ENCODE data around the gene HSD17B2.

The HSD17B2 gene

DNA sequence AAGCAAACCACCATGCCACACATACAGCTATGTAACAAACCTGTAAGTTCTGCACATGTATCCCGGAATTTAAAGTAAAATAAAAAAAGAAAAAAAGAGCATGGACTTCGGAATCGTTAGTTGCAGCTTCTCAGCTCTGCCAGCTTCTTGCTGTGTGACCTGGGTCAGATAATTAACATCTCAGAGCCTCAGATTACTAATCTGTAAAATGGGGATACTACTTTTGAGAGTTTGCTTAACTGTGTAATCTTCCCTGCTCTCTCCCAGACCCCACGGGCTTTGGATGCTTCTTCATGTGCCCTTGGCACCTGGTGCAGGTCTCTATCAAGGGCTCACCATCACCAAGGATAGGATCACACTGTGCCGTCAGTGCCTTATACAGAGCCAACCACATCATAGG, 16.6 kb downstream of the HSD17B2 start:
- no peak for DNase-seq

DNA sequence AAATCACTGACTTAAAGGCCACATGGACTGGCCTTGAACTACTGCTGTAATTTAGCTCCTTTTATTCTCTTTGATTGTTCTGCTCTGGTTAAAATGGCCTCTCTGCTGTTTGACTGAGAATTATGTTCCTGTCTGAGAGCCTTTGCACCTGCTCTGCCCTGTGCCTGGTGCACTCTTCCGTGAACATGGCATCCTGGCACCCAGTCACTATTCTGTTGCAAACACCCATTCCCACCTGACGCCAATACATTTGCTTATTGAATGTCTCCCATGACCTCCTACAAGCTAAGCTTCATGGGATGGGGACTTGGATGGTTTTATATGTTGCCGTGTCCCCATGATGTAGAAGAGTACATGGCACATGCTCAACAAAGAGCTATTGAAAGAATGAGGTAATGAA, 20.1 kb downstream of the HSD17B2 start:
- DNase-seq = no peak

DNA sequence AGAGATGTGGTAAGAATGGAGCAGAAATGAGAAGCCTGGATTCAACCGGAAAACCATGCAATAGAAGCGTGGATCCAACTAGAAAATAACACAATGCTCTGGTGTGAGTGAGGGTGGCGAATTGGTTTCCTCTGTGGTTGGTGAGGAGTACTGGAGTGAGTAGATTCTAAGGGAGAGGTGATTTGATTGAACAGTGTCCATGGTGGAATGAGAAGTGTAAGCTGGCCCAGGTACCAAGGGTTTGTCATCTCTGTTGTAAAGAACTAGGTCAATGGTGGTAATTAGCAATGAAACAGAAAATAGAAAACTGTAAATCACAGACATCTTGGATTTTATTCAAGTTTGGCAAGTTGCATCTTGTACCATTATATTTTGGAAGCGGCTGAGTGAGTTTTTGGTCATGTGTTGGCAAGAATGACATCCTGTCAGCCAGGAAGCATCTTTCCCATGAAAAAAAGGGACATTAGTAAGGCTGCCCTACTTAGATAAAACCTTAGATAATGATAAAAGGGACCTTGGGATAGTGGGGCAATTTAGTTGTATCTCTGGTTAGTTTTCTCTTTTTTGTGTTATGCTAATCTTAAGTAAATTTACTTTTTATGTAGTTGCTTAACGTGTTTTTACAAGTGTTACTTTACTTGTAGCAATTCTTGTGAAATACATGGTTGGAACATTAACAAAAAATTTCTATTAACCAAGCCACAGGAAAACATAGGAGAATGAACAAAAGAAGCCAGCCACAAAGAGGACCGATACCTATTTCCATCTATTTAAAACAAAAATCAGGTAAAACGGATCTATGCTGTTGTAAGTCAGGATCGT, 20.9 kb downstream of the HSD17B2 start:
- DNase-seq = no peak

DNA sequence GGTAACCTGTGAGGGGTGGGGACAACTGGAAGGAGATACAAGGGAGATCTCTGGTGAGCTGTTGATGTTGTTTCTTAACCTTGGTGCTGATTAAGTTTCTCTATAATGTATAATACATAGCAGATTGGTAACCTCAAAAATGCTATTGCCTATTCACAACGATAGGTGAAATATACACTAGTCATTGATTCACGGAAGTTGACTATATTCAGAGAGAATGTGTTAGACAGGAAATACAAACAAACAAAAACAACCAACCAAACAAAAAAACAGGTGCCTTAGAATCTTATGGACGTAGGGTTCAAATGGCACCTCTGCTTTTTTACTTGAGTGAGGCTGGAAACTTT, 21.5 kb downstream of the HSD17B2 start:
- DNase-seq = no peak

DNA sequence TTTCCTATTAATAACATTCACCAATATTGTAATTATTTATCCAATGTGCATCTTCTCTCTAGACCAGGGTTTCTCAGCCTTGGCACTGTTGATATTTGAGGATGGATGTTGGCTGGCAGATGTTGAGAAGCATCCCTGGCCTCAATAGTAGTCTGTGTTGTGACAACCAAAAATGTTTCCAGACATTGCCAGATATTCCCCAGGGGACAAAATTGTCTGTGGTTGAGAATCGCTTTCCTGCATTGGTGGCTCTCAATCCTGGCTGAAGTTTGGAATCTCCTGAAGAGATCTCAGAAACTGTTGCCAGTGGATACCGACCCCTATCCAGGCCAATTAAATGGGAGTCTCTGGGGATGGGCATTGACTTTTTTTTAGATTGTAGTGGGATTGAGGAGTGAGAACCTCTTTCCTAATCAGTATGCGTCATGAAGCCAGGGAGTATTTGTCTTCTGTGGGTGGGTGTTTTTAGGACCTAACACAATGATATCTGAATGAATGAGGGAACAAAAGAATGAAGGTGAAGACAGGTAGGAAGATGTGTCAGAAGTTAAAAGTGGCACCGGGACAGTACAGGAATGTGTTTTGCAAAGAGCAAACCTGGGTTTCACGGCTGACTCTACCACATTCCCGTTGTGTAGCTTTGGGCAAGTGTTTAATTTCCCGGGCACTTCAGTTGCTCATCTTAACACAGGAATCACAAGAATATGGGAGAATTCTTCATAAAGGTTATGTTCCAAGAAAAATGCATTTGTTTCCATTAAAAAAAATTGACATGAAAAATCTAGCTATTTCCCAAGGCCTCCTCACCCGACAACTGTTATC, 24.3 kb downstream of the HSD17B2 start:
- no peak for DNase-seq

DNA sequence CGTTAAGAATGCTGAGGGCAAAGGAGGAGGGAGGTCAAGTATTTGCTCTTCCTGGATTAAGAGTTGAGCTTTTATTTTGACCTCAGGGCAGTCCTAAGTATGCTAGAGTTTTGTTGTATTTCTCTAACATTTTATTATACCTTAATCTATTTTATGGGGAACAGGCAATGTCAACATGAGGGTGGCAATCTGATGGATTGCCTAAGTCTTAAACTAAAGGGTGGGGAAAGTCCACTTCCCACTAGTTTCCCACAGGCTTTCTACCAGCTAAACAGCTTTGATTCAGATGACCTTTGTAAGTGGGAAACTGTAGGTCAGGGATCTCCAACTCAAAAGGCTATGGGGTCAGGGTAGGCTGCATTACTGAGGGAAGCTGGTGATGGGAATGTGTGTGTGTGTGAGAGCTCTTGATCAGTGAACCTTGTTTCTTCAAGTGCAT, 24.9 kb downstream of the HSD17B2 start:
- DNase-seq = no peak

DNA sequence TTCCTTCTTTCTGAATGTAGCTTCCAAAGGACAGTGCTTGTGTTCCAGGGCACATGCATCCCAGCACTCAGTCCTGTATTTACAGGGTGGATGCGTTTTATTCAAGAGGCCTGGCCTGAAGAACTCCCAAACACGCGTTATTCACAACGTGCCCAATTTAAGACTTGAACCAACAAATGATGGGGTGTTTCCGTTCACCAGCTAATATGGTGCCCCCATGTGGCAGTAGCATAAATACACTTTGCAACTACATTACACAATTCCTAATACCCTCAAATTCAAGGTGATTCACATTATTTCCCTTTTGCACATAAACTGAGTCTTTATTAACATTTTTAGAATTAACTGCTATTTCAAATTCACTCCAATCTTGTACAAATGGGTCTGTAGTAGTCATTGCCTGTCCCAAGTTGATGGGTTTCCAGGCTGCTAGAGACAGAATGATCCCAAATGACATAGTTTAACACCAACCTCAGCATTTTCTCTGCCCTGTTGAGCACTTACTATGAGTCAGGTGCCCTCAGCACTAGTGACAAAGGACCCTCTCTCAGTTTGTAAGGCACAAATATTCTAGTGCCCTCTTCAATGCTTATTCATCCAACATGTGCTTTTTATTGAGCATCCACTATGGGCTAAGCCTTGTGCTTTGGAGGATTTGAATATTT, 26.9 kb downstream of the HSD17B2 start:
- DNase-seq = peak; percentile 15

DNA sequence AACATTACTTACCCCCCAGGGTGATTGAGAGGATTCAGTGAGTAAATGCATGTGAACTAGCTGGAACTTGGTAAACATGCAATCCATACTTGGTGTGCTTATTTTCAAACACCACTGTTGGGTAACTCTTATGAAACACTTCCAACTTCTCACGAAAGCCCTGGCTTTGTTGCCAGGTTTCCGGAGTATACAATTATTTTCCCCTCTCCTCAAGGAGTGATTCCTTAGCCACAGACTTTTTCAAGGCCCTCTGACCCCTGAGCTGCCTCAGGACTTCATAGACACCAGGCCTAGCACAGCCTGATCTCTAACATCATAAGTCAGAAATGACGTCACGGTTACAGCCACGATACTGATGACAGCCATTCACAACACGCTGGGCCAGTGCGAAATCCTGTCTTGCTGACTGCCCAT, 27.6 kb downstream of the HSD17B2 start:
- DNase-seq = no peak

DNA sequence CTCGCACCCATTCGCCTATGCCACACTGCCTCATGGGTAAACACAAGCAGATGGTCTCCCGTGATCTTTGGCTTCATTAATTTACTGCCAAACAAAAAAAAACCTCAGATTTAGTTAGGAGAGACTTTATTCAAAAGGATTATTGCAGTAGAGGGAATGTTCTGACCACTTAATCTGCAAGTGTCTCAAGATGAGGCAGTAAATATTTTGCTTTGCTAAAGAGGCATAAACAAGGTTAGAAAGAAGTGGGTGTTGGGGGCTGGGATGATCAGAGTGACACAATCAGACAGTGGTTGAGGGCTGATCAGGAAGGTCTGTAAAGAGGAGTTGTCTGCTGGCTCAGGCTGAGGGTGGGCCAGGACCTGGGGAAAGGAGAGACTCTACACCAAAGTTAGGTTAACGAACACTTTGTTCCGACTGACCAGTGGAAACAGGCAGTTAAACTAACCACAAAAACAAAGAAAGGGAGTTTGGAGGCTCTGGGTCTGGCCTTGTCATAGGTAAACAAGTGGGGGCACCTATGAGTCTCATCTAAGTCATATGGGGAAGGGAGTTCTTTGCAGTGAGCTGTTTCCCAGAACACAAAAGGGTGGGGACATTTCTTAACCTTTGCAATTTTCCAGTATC, 28.5 kb downstream of the HSD17B2 start:
- no peak for DNase-seq

DNA sequence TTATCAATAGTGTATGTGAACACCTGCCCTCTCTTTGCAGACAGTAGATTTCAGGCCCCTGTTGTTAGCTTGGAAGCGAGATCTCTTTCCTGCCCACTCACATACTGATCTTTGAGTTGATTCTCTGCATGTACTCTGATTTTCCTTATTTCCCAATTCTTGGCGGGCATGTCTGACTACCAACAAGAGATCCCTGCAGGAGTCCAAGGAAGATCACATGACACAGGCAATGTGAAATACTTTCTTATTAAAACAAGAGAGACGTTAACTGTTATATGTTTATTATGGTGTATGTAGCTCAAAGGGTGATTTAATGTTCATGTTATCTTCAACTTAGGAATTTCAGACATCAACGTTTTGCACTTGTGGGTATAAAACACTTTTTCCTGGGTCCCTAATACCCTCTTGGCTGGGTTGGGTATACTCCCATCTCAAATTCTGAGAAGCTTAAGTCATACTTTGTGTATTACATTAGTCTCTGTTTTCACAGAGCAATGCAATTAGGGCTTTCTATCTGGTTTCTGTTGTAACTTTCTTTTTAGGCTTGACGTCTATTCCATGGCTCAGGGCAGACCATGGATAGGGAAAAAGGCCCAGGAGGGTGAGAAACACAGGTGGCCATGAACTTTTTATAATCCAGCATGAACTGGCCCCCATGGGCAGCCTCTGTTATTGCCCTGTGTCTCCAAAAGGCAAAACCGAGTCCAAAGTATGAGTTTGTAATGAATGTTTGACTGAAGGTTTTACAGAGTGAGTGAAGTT, 32.2 kb downstream of the HSD17B2 start:
- no peak for DNase-seq

DNA sequence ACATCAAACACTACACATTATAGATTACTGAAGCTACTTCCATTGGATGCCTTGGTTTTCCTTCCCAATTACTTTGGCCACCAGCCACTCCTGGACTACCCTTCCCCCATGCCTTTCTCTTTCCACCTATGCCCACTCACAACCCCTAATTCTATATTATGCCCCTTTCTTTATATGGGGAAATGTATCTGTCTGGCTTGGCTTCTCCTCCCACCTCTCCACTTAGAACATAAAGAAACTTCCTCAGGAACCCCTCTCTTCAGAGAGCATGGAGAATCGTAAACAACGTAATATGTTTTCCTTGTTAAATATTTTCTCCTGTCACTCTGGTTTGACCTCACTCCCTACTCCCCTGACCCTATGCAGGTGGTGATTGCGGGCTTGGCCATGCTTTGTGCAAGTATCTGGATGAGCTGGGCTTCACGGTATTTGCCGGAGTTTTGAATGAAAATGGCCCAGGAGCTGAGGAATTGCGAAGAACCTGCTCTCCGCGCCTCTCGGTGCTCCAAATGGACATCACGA, 32.8 kb downstream of the HSD17B2 start:
- DNase-seq = no peak

DNA sequence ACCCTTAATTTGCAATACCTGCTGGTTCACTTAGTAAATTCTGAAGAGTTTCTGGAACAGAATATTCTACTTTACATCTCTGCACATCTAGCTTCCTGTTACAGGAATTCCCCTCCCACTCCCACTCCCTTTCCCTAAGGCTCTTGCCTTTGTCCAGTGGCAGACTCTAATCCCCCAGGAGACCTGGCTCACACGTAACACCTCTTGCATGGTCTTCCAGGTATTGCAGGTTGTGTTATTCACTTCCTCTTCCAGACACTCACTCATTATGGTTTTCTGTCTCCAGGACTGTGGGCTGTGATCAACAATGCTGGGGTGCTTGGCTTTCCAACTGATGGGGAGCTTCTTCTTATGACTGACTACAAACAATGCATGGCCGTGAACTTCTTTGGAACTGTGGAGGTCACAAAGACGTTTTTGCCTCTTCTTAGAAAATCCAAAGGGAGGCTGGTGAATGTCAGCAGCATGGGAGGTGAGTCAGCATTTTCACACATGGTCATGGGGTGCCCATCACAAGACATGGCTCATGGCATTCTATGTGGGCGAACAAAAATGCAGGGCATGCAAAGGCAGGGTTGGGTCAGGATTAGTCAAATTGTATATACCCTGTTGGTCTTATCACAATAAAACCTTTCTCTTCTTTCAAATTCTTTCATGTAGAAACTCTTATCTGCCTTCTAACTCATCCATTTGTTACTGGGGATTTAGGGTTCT, 35.8 kb downstream of the HSD17B2 start:
- DNase-seq = no peak

DNA sequence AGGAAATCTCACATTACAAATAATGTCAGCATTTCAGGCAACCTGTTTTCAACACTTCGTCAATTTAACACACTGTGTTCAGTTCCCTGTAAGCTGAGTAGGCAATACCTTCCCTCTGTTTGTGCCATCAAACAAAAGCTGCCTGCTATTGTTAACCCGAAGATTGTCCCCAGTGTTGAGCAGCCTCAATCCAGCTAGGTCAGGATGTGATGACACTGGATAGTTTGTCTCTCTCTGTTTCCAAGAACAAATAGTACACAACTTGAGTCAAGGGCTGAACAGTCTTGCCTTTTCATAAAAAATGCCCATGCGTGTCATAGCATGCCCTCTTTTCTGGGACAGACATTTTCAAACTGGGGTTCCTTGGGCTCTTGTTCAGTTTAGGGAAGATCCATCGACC, 36.4 kb downstream of the HSD17B2 start:
- no peak for DNase-seq

DNA sequence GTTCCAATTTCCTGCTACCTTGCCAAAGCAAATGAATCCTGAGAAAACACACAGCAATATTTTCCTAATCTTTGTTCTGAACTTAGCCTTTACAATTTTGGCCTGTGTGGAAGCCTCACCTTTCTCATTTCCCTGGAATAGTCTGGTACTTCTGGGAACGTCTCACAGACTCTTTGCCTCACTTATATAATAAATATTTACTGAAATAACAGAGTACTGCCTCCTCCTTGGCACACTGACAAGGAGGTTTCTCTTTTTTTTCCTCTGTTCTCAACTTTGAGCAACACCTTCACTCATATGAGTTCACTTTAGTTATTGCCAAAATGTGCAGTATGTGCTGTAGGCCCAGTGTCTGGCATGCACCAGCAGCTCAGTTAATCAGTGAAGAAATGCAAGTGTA, 37.3 kb downstream of the HSD17B2 start:
- no peak for DNase-seq

DNA sequence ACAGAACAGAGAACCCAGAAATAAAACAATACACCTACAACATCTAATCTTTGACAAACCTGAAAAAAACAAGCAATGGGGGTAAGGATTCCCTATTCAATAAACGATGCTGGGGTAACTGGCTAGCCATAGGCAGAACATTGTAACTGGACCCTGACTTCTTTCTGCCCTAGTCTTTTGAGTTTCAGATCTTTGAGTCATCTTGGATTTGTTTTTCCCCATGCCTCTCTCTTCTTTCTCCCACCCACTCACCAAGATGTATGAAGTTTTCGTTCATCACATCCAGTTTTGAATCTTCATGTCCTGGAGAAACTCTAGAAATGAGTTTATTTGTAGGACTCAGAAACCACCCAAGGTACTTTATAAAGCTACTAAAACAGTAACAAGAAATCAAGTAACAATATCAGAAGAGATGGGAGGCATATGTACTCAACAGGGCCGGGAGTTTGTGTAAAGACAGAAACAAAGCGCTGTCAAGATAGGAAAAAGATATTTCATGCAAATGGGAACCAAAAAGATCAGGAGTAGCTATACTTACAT, 39.0 kb downstream of the HSD17B2 start:
- no peak for DNase-seq

DNA sequence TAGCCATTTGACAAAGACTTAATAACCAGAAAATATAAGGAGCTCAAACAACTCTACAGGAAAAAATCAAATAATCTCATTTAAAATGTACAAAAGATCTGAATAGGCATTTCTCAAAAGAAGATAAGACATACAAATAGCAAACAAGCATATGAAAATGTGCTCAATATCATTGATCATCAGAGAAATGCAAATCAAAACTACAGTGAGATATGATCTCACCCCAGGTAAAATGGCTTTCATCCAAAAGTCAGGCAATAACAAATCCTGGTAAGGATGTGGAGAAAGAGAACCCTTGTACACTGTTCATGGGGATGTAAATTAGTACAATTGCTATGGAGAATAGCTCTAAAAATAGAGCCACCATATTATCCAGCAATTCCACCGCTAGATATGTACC, 43.1 kb downstream of the HSD17B2 start:
- DNase-seq = no peak

DNA sequence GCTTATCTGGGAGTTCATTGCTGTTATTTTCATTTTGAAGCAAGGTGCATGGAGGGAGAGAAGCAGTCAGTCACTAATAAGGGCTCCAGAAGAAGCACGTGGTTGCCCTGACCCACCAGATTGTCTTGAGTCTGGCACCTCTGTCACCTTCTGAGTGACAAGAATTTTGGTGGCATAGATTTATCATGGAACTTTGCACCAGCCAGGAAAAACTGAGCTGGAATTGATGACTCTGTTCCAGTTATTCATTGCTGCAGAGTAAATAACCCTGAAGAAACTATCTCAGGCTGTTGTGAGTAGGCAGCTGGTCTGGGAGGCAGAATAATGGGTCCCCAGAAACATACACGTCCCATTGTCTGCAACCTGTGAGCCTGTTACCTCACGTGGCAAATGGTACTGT, 44.8 kb downstream of the HSD17B2 start:
- DNase-seq = no peak

DNA sequence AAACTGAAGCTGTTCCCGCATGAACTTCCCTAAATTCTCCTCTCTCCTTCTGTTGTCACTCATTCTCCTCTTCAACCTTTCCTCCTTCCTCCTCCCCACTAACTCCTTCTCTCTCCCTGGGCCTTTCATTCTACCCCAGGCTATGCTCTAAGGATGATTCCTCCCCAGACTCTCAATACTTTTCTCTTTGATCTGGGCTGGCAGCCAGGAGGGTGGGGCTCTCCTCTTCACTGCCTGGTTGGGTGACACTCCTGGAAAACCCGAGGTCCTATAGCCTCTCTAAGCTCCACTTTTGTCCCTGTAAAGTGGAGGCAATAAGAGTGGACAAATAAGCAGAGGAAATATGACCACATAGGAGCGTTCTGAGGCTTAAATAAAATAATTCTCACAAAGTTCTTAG, 46.2 kb downstream of the HSD17B2 start:
- no peak for DNase-seq

DNA sequence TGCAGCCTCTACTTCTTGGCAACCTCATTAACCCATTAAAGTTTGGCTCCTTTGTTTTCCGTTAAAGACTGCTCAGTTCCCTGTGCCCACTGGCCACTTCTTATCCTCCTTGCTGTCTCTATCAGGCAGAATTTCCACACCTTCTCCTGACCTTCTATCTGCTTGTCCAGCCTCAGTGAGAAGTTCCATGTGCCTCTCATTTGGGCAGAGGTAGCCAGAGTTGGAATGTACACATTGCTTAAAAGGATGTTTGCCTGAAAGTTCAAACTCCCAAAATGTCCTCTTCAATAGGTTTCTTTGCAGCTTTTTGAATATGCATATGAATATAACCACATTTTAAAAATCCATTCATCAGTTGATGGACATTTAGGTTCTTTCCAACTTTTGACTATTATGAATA, 47.0 kb downstream of the HSD17B2 start:
- DNase-seq = no peak

DNA sequence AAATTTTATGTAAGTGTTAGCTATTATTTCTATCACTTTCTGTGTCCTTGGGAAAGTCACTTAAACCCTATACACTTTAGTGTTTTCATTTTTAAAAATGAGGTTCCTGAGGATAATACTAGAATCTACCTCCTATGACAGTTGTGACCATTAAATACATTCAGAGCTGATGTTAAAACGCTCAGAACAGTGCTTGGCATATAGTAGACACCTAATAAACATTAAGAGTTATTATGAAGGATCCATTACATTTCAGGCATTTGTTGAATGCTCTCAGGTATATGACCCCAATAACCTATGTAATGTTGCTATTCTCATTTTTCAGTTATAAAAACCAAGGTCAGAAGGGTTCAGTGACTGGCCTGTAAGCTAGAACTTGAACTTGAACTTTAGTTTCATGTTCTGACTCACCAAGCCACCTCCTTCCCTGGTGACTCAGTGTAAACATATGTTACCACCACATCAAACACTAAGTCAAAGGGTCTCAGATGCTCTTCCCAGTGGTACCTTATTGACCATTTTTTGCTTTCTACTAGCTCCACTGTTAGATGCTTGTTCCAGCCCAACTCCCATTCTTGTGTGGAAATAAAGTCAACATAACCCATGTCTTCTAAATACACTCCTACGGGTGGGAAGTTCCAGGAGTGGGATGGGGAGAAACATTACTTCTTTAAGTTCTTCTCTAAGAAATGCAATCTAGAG, 47.6 kb downstream of the HSD17B2 start:
- DNase-seq = no peak
